Measurements from ENCODE around the gene ZDHHC11B. TPM values are rescaled to one million over a fixed set of nuclear protein-coding genes. Genes with fewer than 3 reads are reported as not detected.
"Not testable (repeated sequence)": the region's sequence is repeated elsewhere in the genome, so short reads cannot be mapped to it uniquely, and the experiment has no call there.

Gene ZDHHC11B
- total and polyA plus RNA-seq, 2 donors (not counting 1 experiment from before 2014, with no cell fraction given), result 0.52 TPM; not detected in 1

- not testable (repeated sequence) for H4K20me1 ChIP-seq (ENCODE audit: control insufficient read depth, insufficient read depth, low read length, poor library complexity, severe bottlenecking)
Observed at GRCh38 chr5:798505-799138, 14.1 kb upstream of the ZDHHC11B start.

GRCh38 chr5:797986-798385 lies 13.5 kb upstream of the ZDHHC11B start:
- H3K9me3 Mint-ChIP-seq (ENCODE audit: insufficient read depth); H3K4me2 ChIP-seq (replicated peaks; ENCODE audit: low read depth, low read length, poor library complexity, severe bottlenecking); H3K27ac ChIP-seq (ENCODE audit: low read length in 2 of 2); DNase-seq; H3K4me3 ChIP-seq (ENCODE audit: control extremely low read depth in 1 of 5, extremely low read depth in 1 of 5, insufficient read depth in 1 of 5, low read depth in 2 of 5, low read length in 4 of 5); H3K4me1 Mint-ChIP-seq; H3K4me3 Mint-ChIP-seq; intact Hi-C loops (cut with micrococcal nuclease); H3K79me2 ChIP-seq (ENCODE audit: control insufficient read depth, insufficient read depth, low read length); H3K36me3 ChIP-seq (replicated peaks in 1 of 2; ENCODE audit: control extremely low read depth in 1 of 2, control insufficient read depth in 1 of 2, extremely low read depth in 1 of 2, insufficient read depth in 2 of 2, low read length in 1 of 2); CTCF ChIA-PET; H2AFZ ChIP-seq (ENCODE audit: insufficient read depth, low read depth, low read length, poor library complexity, severe bottlenecking); ATAC-seq (ENCODE audit: low read depth); H3K4me1 ChIP-seq (ENCODE audit: control insufficient read depth in 2 of 2, insufficient read depth in 2 of 2, low read length in 2 of 2); H3K9me3 ChIP-seq (ENCODE audit: control extremely low read depth in 1 of 3, control insufficient read depth in 2 of 3, insufficient read depth in 1 of 3, low read length in 2 of 3); POLR2A ChIA-PET; H3K27me3 ChIP-seq (replicated peaks in 1 of 4; ENCODE audit: control extremely low read depth in 1 of 4, control insufficient read depth in 3 of 4, insufficient read depth in 4 of 4, low read length in 3 of 4); H3K27ac Mint-ChIP-seq; H4K20me1 ChIP-seq (ENCODE audit: control insufficient read depth, insufficient read depth, low read length, poor library complexity, severe bottlenecking); H3K9ac ChIP-seq (ENCODE audit: low read length): not testable (repeated sequence)
- no CpG with 5 or more reads among the region's 4 CpGs for WGBS (ENCODE audit: insufficient coverage)
- peaks cover 23% of the 10 kb centered on the region for H3K27me3 Mint-ChIP-seq

More at GRCh38 chr5:798505-799138, 14.1 kb upstream of the ZDHHC11B start:
- H2AFZ ChIP-seq (ENCODE audit: insufficient read depth, low read depth, low read length, poor library complexity, severe bottlenecking); H3K9me3 Mint-ChIP-seq (ENCODE audit: insufficient read depth); H3K79me2 ChIP-seq (ENCODE audit: control insufficient read depth, insufficient read depth, low read length); CTCF ChIA-PET; H3K27me3 ChIP-seq (replicated peaks in 1 of 4; ENCODE audit: control extremely low read depth in 1 of 4, control insufficient read depth in 3 of 4, insufficient read depth in 4 of 4, low read length in 3 of 4); H3K27ac ChIP-seq (ENCODE audit: low read length in 2 of 2); H3K36me3 ChIP-seq (replicated peaks in 1 of 2; ENCODE audit: control extremely low read depth in 1 of 2, control insufficient read depth in 1 of 2, extremely low read depth in 1 of 2, insufficient read depth in 2 of 2, low read length in 1 of 2); intact Hi-C loops (cut with micrococcal nuclease); H3K4me1 Mint-ChIP-seq; H3K27ac Mint-ChIP-seq; ATAC-seq (ENCODE audit: low read depth); H3K4me1 ChIP-seq (ENCODE audit: control insufficient read depth in 2 of 2, insufficient read depth in 2 of 2, low read length in 2 of 2); H3K9me3 ChIP-seq (ENCODE audit: control extremely low read depth in 1 of 3, control insufficient read depth in 2 of 3, insufficient read depth in 1 of 3, low read length in 2 of 3); H3K4me3 Mint-ChIP-seq; H3K9ac ChIP-seq (ENCODE audit: low read length); DNase-seq; H3K4me2 ChIP-seq (replicated peaks; ENCODE audit: low read depth, low read length, poor library complexity, severe bottlenecking); POLR2A ChIA-PET; H3K4me3 ChIP-seq (ENCODE audit: control extremely low read depth in 1 of 5, extremely low read depth in 1 of 5, insufficient read depth in 1 of 5, low read depth in 2 of 5, low read length in 4 of 5): not testable (repeated sequence)
- H3K27me3 Mint-ChIP-seq, result peaks cover 19% of the 10 kb centered on the region
- WGBS (ENCODE audit: insufficient coverage), result no CpG with 5 or more reads among the region's 6 CpGs

- H3K9ac ChIP-seq (ENCODE audit: low read length); intact Hi-C loops (cut with micrococcal nuclease); H3K27ac Mint-ChIP-seq; CTCF ChIA-PET; H3K36me3 ChIP-seq (replicated peaks in 1 of 2; ENCODE audit: control extremely low read depth in 1 of 2, control insufficient read depth in 1 of 2, extremely low read depth in 1 of 2, insufficient read depth in 2 of 2, low read length in 1 of 2); ATAC-seq (ENCODE audit: low read depth); DNase-seq; H3K27ac ChIP-seq (ENCODE audit: low read length in 2 of 2); H4K20me1 ChIP-seq (ENCODE audit: control insufficient read depth, insufficient read depth, low read length, poor library complexity, severe bottlenecking); H3K4me1 Mint-ChIP-seq; H3K4me3 ChIP-seq (ENCODE audit: control extremely low read depth in 1 of 5, extremely low read depth in 1 of 5, insufficient read depth in 1 of 5, low read depth in 2 of 5, low read length in 4 of 5); H3K79me2 ChIP-seq (ENCODE audit: control insufficient read depth, insufficient read depth, low read length); H3K4me3 Mint-ChIP-seq; H3K4me1 ChIP-seq (ENCODE audit: control insufficient read depth in 2 of 2, insufficient read depth in 2 of 2, low read length in 2 of 2); POLR2A ChIA-PET; H3K9me3 Mint-ChIP-seq (ENCODE audit: insufficient read depth); H3K27me3 ChIP-seq (replicated peaks in 1 of 4; ENCODE audit: control extremely low read depth in 1 of 4, control insufficient read depth in 3 of 4, insufficient read depth in 4 of 4, low read length in 3 of 4); H2AFZ ChIP-seq (ENCODE audit: insufficient read depth, low read depth, low read length, poor library complexity, severe bottlenecking); H3K4me2 ChIP-seq (replicated peaks; ENCODE audit: low read depth, low read length, poor library complexity, severe bottlenecking); H3K9me3 ChIP-seq (ENCODE audit: control extremely low read depth in 1 of 3, control insufficient read depth in 2 of 3, insufficient read depth in 1 of 3, low read length in 2 of 3): not testable (repeated sequence)
- peaks cover 23% of the 10 kb centered on the region for H3K27me3 Mint-ChIP-seq
- WGBS (ENCODE audit: insufficient coverage), result no CpG with 5 or more reads among the region's 1 CpG
Observed at GRCh38 chr5:795873-796272, 11.3 kb upstream of the ZDHHC11B start.

GRCh38 chr5:794948-795347 lies 10.4 kb upstream of the ZDHHC11B start:
- H3K27ac ChIP-seq (ENCODE audit: low read length in 2 of 2); H3K4me1 ChIP-seq (ENCODE audit: control insufficient read depth in 2 of 2, insufficient read depth in 2 of 2, low read length in 2 of 2); H3K4me2 ChIP-seq (replicated peaks; ENCODE audit: low read depth, low read length, poor library complexity, severe bottlenecking); H3K36me3 ChIP-seq (replicated peaks in 1 of 2; ENCODE audit: control extremely low read depth in 1 of 2, control insufficient read depth in 1 of 2, extremely low read depth in 1 of 2, insufficient read depth in 2 of 2, low read length in 1 of 2); H3K4me3 Mint-ChIP-seq; H3K9me3 ChIP-seq (ENCODE audit: control extremely low read depth in 1 of 3, control insufficient read depth in 2 of 3, insufficient read depth in 1 of 3, low read length in 2 of 3); H4K20me1 ChIP-seq (ENCODE audit: control insufficient read depth, insufficient read depth, low read length, poor library complexity, severe bottlenecking); DNase-seq; H3K9ac ChIP-seq (ENCODE audit: low read length); H3K4me3 ChIP-seq (ENCODE audit: control extremely low read depth in 1 of 5, extremely low read depth in 1 of 5, insufficient read depth in 1 of 5, low read depth in 2 of 5, low read length in 4 of 5); H3K27me3 ChIP-seq (replicated peaks in 1 of 4; ENCODE audit: control extremely low read depth in 1 of 4, control insufficient read depth in 3 of 4, insufficient read depth in 4 of 4, low read length in 3 of 4); H3K4me1 Mint-ChIP-seq; H3K79me2 ChIP-seq (ENCODE audit: control insufficient read depth, insufficient read depth, low read length); CTCF ChIA-PET; intact Hi-C loops (cut with micrococcal nuclease); H3K9me3 Mint-ChIP-seq (ENCODE audit: insufficient read depth); ATAC-seq (ENCODE audit: low read depth); H2AFZ ChIP-seq (ENCODE audit: insufficient read depth, low read depth, low read length, poor library complexity, severe bottlenecking); H3K27ac Mint-ChIP-seq; POLR2A ChIA-PET: not testable (repeated sequence)
- WGBS (ENCODE audit: insufficient coverage), result no CpG with 5 or more reads among the region's 1 CpG
- peaks cover 30% of the 10 kb centered on the region for H3K27me3 Mint-ChIP-seq
